GM06990 (cell line): ENCODE measurements around the gene ESYT2.

Experiments used
- DNase-seq: peaks from one replicate; pipeline ENCODE4 v3.0.0-alpha.2; 2011; ENCODE audit not compliant: insufficient read length; ENCODE audit errors: extremely low read depth
- H3K27me3 ChIP-seq: replicated peaks from 2 replicates; pipeline ENCODE4 v1.6.0; 2011; ENCODE audit warnings: low read length; ENCODE audit not compliant: control insufficient read depth, insufficient read depth
- H3K36me3 ChIP-seq: 2 replicates; pipeline ENCODE4 v1.5.1; 2011; ENCODE audit warnings: low read length; ENCODE audit not compliant: control insufficient read depth, insufficient read depth
- H3K4me3 ChIP-seq: replicated peaks from 2 replicates; pipeline ENCODE4 v1.5.1; 2011; ENCODE audit warnings: low read depth, mild to moderate bottlenecking, control low read depth, low read length
- CTCF ChIP-seq: IDR thresholded peaks from 2 replicates; pipeline ENCODE4 v1.5.1; 2011; ENCODE audit warnings: low read length, control low read depth, mild to moderate bottlenecking, inconsistent platforms; ENCODE audit not compliant: insufficient read depth, poor library complexity, severe bottlenecking

The ESYT2 gene

GRCh38 chr7:158805937-158806336, 23.4 kb downstream of the ESYT2 start:
- Histone ChIP-seq H3K4me3 (no peak overlapping the region), H3K27me3 (no peaks in the 10 kb centered on the region), H3K36me3 (peaks cover 5% of the 10 kb centered on the region)
- TF ChIP-seq CTCF = no peak
- no peak for DNase-seq

- no peak overlapping the region for H3K4me3 ChIP-seq
- TF ChIP-seq CTCF = no peak
- H3K27me3 ChIP-seq = no peaks in the 10 kb centered on the region
- peaks cover 5% of the 10 kb centered on the region for H3K36me3 ChIP-seq
- DNase-seq = no peak
These were observed 23.9 kb downstream of the ESYT2 start for GRCh38 chr7:158805414-158805813.

- Histone ChIP-seq H3K36me3 (peaks cover 5% of the 10 kb centered on the region), H3K4me3 (no peak overlapping the region), H3K27me3 (no peaks in the 10 kb centered on the region)
- no peak for DNase-seq
- no peak for TF ChIP-seq CTCF
These were observed 25.0 kb downstream of the ESYT2 start for GRCh38 chr7:158804335-158804734.

- no peak for TF ChIP-seq CTCF
- Histone ChIP-seq H3K27me3 (no peaks in the 10 kb centered on the region), H3K36me3 (peaks cover 5% of the 10 kb centered on the region), H3K4me3 (no peak overlapping the region)
- DNase-seq = no peak
These were observed 25.8 kb downstream of the ESYT2 start for GRCh38 chr7:158803367-158803969.

- no peak for DNase-seq
- H3K27me3 ChIP-seq = no peaks in the 10 kb centered on the region
- peaks cover 5% of the 10 kb centered on the region for H3K36me3 ChIP-seq
- H3K4me3 ChIP-seq = no peak overlapping the region
- TF ChIP-seq CTCF = no peak
These were observed 26.6 kb downstream of the ESYT2 start for GRCh38 chr7:158802535-158803366.
